SK-N-SH treated with all-trans-retinoic acid at 6 μM for 48 hours (cell line): ENCODE measurements around the gene PTDSS2.

Experiments
- ARNTL ChIP-seq: fragments of 450-650 bp; formaldehyde crosslinking; IDR thresholded peaks from 2 replicates; pipeline ENCODE4 v1.5.0; 2020; ENCODE audit warnings: low read depth, mild to moderate bottlenecking, moderate library complexity, borderline replicate concordance
- RARB ChIP-seq: fragments of 250-450 bp; sonication (Bioruptor Pico); IDR thresholded peaks from 2 replicates; pipeline ENCODE4 v1.8.0; 2021; ENCODE audit warnings: mild to moderate bottlenecking, moderate library complexity
- SNAI2 ChIP-seq: fragments of 250-450 bp; sonication (Bioruptor Pico); IDR thresholded peaks from 2 replicates; pipeline ENCODE4 v1.5.0; 2020; ENCODE audit warnings: mild to moderate bottlenecking, moderate library complexity
- TOX ChIP-seq: fragments of 250-450 bp; sonication (Bioruptor Pico); IDR thresholded peaks from 2 replicates; pipeline ENCODE4 v1.8.0; 2021; ENCODE audit warnings: mild to moderate bottlenecking, moderate library complexity, borderline replicate concordance
- TF ChIP-seq, protein P1 (sequence below): fragments of 250-450 bp; sonication (Bioruptor Pico); IDR thresholded peaks from 2 replicates; pipeline ENCODE4 v1.8.0; 2020; ENCODE audit warnings: mild to moderate bottlenecking, moderate library complexity, borderline replicate concordance
- TF ChIP-seq, protein P2 (sequence below): fragments of 250-450 bp; sonication (Bioruptor Pico); IDR thresholded peaks from 2 replicates; pipeline ENCODE4 v1.5.1; 2021; ENCODE audit warnings: mild to moderate bottlenecking, moderate library complexity

- TF ChIP-seq SNAI2 (CRISPR knock-in tag), result no peak
- TF ChIP-seq, protein P1, sequence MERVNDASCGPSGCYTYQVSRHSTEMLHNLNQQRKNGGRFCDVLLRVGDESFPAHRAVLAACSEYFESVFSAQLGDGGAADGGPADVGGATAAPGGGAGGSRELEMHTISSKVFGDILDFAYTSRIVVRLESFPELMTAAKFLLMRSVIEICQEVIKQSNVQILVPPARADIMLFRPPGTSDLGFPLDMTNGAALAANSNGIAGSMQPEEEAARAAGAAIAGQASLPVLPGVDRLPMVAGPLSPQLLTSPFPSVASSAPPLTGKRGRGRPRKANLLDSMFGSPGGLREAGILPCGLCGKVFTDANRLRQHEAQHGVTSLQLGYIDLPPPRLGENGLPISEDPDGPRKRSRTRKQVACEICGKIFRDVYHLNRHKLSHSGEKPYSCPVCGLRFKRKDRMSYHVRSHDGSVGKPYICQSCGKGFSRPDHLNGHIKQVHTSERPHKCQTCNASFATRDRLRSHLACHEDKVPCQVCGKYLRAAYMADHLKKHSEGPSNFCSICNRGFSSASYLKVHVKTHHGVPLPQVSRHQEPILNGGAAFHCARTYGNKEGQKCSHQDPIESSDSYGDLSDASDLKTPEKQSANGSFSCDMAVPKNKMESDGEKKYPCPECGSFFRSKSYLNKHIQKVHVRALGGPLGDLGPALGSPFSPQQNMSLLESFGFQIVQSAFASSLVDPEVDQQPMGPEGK (CRISPR knock-in tag), result no peak
- TF ChIP-seq, protein P2, sequence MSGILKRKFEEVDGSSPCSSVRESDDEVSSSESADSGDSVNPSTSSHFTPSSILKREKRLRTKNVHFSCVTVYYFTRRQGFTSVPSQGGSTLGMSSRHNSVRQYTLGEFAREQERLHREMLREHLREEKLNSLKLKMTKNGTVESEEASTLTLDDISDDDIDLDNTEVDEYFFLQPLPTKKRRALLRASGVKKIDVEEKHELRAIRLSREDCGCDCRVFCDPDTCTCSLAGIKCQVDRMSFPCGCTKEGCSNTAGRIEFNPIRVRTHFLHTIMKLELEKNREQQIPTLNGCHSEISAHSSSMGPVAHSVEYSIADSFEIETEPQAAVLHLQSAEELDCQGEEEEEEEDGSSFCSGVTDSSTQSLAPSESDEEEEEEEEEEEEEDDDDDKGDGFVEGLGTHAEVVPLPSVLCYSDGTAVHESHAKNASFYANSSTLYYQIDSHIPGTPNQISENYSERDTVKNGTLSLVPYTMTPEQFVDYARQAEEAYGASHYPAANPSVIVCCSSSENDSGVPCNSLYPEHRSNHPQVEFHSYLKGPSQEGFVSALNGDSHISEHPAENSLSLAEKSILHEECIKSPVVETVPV (CRISPR knock-in tag), result no peak
- TF ChIP-seq TOX (CRISPR knock-in tag), result no peak
- no peak for TF ChIP-seq RARB (CRISPR knock-in tag)
- TF ChIP-seq ARNTL, result no peak
These were observed 5.6 kb downstream of the PTDSS2 start for GRCh38 chr11:455566-456147.
